ENCODE results near the gene STAT6. TPM values are rescaled to one million over a fixed set of nuclear protein-coding genes. Genes with fewer than 3 reads are reported as not detected.

STAT6 gene
- polyA plus RNA-seq (113 to 141 TPM (median 116 TPM) in 3 replicates), polyA minus RNA-seq (118 to 179 TPM (median 123 TPM) in 3 replicates)
- 29.3 TPM for polyA plus RNA-seq (2011; ENCODE audit: low read depth)
- polyA plus RNA-seq (2011; cell fraction: cytosol; rRNA removed) = 80.7 and 85.2 TPM in 2 replicates
- polyA plus RNA-seq (2011; cell fraction: nucleus; rRNA removed) = 370 and 420 TPM in 2 replicates
- polyA plus RNA-seq (2012; ENCODE audit: low replicate concordance) = 84.4 and 97.5 TPM in 2 replicates
- polyA minus RNA-seq (2011; cell fraction: cytosol; rRNA and poly(A)+ RNA removed) = 79.2 TPM
- polyA minus RNA-seq (2011; cell fraction: nucleus; rRNA and poly(A)+ RNA removed) = 63.6 and 103 TPM in 2 replicates

GRCh38 chr12:57111031-57111734 lies at the start of gene STAT6:
TSS of gene STAT6 (minus strand) at chr12:57111362. CDS start at chr12:57108278, 3,084 bp downstream.
- Histone ChIP-seq H4K20me1 (ENCODE audit: control insufficient read depth, extremely low read depth, insufficient read depth, low read length) (peaks cover 3% of the 10 kb centered on the region), H3K27me3 (ENCODE audit: control insufficient read depth, extremely low read depth, insufficient read depth, low read length) (no peaks in the 10 kb centered on the region), H3K4me2 (ENCODE audit: control insufficient read depth, extremely low read depth, insufficient read depth, low read depth, low read length) (peak within 1 kb of the TSS; percentile 99), H3K27ac (ENCODE audit: control insufficient read depth, insufficient read depth, low read length) (peak within 1 kb of the TSS; percentile 100), H3K79me2 (ENCODE audit: control insufficient read depth, insufficient read depth, low read length) (peaks cover 22% of the 10 kb centered on the region), H3K4me3 (ENCODE audit: control insufficient read depth in 2 of 3, extremely low read depth in 1 of 3, insufficient read depth in 2 of 3, low read depth in 1 of 3, low read length in 3 of 3) (peak within 1 kb of the TSS; percentile 79 to 97 (median 91)), H3K4me1 (ENCODE audit: control insufficient read depth, extremely low read depth, insufficient read depth, low read length) (peaks cover 26% of the 10 kb centered on the region), H3K9me1 (ENCODE audit: control insufficient read depth, extremely low read depth, insufficient read depth, low read length) (no peaks in the 10 kb centered on the region), H3K36me3 (ENCODE audit: control insufficient read depth in 2 of 2, extremely low read depth in 1 of 2, insufficient read depth in 2 of 2, low read length in 2 of 2) (peaks cover 11 to 21% of the 10 kb centered on the region in 2 experiments), H3K9me3 (ENCODE audit: control insufficient read depth, low read depth, low read length) (no peaks in the 10 kb centered on the region), H3K9ac (ENCODE audit: control insufficient read depth, extremely low read depth, insufficient read depth, low read length) (peak within 1 kb of the TSS; percentile 100), H2AFZ (ENCODE audit: control insufficient read depth, low read length) (peak within 1 kb of the TSS; percentile 85)
- TF ChIP-seq EZH2 (IDR thresholded peaks at IDR 0.05; ENCODE audit: low read length) (no peak), CTCF (optimal IDR thresholded peaks at IDR 0.05 in 1 of 3, IDR thresholded peaks at IDR 0.05 in 1 of 3, conservative IDR thresholded peaks at IDR 0.05 in 1 of 3; ENCODE audit: extremely low read depth in 1 of 3, insufficient read depth in 2 of 3, low read length in 3 of 3) (peak in 1 of 3 experiments; percentile 35)
- FAIRE-seq = peak; percentile 41
- dilution Hi-C loops (cut with MboI; ENCODE audit: extremely low pct_ligation_motif_present, low sequenced_read_pairs) = no loop called here
- peak; percentile 72 for DNase-seq (ENCODE audit: low read depth, low spot score)

- no peak for DNase-seq (ENCODE audit: low read depth, low spot score)
- Histone ChIP-seq H3K4me1 (ENCODE audit: control insufficient read depth, extremely low read depth, insufficient read depth, low read length) (peaks cover 8% of the 10 kb centered on the region), H2AFZ (ENCODE audit: control insufficient read depth, low read length) (no peak overlapping the region), H3K79me2 (ENCODE audit: control insufficient read depth, insufficient read depth, low read length) (no peaks in the 10 kb centered on the region), H3K27me3 (ENCODE audit: control insufficient read depth, extremely low read depth, insufficient read depth, low read length) (no peaks in the 10 kb centered on the region), H3K36me3 (ENCODE audit: control insufficient read depth in 2 of 2, extremely low read depth in 1 of 2, insufficient read depth in 2 of 2, low read length in 2 of 2) (peaks cover 0 to 17% of the 10 kb centered on the region in 2 experiments), H3K9me3 (ENCODE audit: control insufficient read depth, low read depth, low read length) (no peaks in the 10 kb centered on the region), H3K27ac (ENCODE audit: control insufficient read depth, insufficient read depth, low read length) (no peak overlapping the region), H3K4me3 (ENCODE audit: control insufficient read depth in 2 of 3, extremely low read depth in 1 of 3, insufficient read depth in 2 of 3, low read depth in 1 of 3, low read length in 3 of 3) (no peak overlapping the region), H3K9me1 (ENCODE audit: control insufficient read depth, extremely low read depth, insufficient read depth, low read length) (no peaks in the 10 kb centered on the region), H3K4me2 (ENCODE audit: control insufficient read depth, extremely low read depth, insufficient read depth, low read depth, low read length) (no peak overlapping the region), H3K9ac (ENCODE audit: control insufficient read depth, extremely low read depth, insufficient read depth, low read length) (no peak overlapping the region), H4K20me1 (ENCODE audit: control insufficient read depth, extremely low read depth, insufficient read depth, low read length) (no peaks in the 10 kb centered on the region)
- no peak for TF ChIP-seq CTCF (optimal IDR thresholded peaks at IDR 0.05 in 1 of 3, IDR thresholded peaks at IDR 0.05 in 1 of 3, conservative IDR thresholded peaks at IDR 0.05 in 1 of 3; ENCODE audit: extremely low read depth in 1 of 3, insufficient read depth in 2 of 3, low read length in 3 of 3)
- no peak for TF ChIP-seq EZH2 (IDR thresholded peaks at IDR 0.05; ENCODE audit: low read length)
- dilution Hi-C loops (cut with MboI; ENCODE audit: extremely low pct_ligation_motif_present, low sequenced_read_pairs) = no loop called here
- FAIRE-seq = no peak
Measured at GRCh38 chr12:57160741-57161140, 49.6 kb upstream of the STAT6 start.

Data from keratinocyte (primary cell).